HCT116 (cell line): ENCODE measurements around the gene FAM221A.

Experiments
- CEBPB ChIP-seq: IDR thresholded peaks from 2 replicates; pipeline ENCODE4 v1.6.1; 2012; ENCODE audit warnings: low read depth
- JUND ChIP-seq: IDR thresholded peaks from 2 replicates; pipeline ENCODE4 v1.6.1; 2012
- POLR2AphosphoS5 ChIP-seq: IDR thresholded peaks from 2 replicates; pipeline ENCODE4 v1.6.1; 2011; ENCODE audit warnings: mild to moderate bottlenecking, low read depth, low read length, moderate library complexity
- RAD21 ChIP-seq: IDR thresholded peaks from 2 replicates; pipeline ENCODE4 v1.6.1; 2012; ENCODE audit warnings: low read depth, mild to moderate bottlenecking
- SIN3A ChIP-seq: IDR thresholded peaks from 2 replicates; pipeline ENCODE4 v1.6.1; 2012; ENCODE audit warnings: low read depth

- no peak for TF ChIP-seq JUND
- no peak for TF ChIP-seq SIN3A
- no peak for TF ChIP-seq RAD21
- no peak for TF ChIP-seq CEBPB
- TF ChIP-seq POLR2AphosphoS5 = no peak
These were observed 13.2 kb downstream of the FAM221A start for GRCh38 chr7:23693224-23693623.
